HG02973 (cell line): ENCODE data around the gene MON1A.
A peak's percentile ranks its signal among the peaks of the same experiment; 100 is the strongest.
"Not testable (repeated sequence)": the region's sequence is repeated elsewhere in the genome, so short reads cannot be mapped to it uniquely, and the experiment has no call there.

Experiments used
- ATAC-seq: cut with Tn5 transposase; IDR thresholded peaks from one replicate; pipeline ENCODE4 v1.9.1; 2021; ENCODE audit warnings: moderate library complexity; ENCODE audit not compliant: unreplicated experiment

The MON1A gene

DNA sequence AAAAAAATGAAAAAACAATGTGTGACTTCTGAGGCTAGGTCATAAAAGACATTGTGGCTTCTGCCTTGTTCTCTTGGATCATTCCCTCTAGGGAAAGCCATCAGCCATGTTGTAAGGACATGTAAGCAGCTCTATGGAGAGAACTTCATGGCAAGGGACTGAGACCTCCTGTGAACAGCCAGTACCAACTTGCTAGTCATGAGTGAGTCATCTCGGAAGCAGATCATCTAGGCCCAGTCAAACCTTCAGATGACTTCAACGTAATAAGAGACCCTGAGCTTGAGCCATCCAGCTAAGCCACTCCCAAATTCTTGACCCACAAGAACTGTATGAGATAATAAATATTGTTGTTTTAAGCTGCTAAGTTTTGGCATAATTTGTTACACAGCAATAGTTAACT, 4.9 kb downstream of the MON1A start:
- ATAC-seq: no peak

DNA sequence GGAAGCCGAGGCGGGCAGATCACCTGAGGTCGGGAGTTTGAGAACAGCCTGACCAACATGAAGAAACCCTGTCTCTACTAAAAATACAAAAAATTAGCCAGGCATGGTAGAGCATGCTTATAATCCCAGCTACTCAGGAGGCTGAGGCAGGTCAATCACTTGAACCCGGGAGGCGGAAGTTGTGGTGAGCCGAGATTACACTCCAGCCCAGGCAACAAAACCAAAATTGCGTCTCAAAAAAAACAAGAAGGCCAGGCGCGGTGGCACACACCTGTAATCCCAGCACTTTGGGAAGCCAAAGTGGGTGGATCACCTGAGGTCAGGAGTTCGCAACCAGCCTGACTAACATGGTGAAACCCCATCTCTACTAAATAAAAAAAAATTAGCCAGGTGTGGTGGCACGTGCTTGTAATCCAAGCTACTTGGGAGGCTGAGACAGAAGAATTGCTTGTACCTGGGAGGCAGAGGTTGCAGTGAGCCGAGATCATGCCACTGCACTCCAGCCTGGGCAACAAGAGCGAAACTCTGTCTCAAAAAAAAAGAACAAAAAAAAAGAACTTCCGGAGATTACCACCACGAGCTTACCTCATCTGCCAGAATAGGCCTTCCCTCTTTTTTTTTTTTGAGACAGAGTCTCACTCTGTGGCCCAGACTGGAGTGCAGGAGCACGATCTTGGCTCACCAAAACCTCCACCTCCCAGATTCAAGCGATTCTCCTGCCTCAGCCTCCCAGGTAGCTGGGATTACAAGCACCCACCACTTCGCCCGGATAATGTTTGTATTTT, 11.6 kb downstream of the MON1A start:
- ATAC-seq: not testable (repeated sequence)

DNA sequence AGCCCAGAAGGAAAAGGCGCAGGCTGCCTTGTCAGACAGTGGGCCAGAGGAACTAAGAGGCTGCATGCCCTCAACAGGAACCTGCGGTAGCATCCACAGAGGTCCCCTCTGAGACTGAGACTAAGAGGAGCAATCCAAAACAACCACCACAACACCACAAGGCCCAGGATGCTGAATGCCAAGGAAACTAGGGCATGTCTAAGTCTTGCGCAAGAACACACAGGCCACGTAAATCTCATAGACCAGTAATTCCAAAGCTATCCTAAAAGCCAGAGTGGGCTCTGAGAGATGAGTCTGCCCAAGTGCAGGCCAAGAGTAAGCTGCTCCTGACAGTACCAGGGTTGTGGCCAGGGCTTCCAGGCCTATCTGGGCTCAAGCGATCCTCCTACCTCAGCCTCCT, 12.9 kb downstream of the MON1A start:
- ATAC-seq: no peak

DNA sequence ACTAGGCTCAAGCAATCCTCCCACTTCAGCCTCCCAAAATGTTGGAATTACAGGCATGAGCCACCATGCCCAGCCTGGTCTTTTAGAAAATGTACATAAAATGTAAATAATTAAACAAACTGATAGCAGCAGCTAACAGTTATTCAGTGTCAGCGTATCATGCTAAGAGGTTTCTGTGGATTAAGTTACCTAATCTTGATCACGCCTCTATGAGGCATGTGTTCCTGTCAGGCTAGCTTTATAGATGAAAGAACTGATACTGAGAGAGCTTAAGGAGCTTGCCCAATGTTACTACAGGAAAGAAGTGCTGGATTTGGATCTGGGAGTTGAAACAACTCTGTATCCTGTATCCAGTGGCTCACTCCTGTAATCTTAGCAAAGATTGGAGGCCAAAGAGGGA, 14.7 kb downstream of the MON1A start:
- ATAC-seq: no peak

DNA sequence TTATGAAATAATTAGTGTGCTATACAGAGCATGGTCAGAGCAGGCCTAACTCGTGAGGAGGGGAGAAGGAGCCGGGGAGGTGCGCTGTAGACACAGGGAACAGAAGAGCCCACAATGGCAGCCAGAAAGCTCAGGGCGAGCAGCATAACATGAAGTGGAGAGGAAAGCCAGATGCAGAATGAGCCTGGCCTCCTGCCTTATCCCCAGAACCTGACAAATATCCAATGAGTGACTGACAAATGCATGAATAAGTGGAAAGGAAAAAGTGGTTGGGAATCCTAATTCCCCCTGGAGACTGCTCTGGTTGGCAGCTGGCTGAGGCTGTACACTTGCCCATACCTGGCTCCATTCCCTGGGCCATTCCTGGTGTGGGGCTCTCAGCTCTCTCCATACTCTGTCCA, 16.7 kb downstream of the MON1A start:
- ATAC-seq: no peak

DNA sequence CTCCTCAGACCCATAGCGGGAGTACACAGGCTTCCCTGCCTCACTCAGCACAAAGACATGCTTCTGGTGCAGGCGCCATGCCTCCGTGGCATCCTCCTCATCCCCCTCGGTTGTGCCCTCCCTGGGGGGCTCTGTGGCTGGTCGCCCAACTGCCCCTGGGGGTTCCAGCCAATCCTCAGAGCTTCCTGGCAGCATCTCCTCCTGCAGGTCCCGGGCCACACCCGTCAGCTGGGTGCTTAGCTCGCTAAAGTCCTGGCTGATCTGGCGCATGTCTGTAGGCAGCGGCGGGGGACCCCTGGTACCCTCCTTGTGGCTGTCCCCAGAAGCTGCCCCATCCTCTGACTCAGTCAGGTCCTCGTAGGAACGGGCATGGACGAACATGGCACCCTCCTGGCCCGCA, 18.0 kb downstream of the MON1A start:
- no peak for ATAC-seq

DNA sequence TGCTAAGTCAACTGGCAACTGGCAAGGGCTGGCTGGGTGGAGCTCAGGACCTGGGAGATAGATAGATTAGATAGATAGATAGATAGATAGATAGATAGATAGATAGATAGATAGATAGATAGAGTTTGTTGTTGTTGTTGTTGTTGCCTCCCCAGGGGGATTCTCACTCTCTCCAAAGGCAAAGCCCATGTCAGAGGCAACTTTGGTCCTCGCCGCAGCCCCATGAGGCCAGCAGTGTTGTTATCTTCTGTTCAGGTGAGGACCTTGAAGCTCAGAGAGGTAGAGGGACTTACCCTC, 18.5 kb downstream of the MON1A start:
- ATAC-seq: no peak

DNA sequence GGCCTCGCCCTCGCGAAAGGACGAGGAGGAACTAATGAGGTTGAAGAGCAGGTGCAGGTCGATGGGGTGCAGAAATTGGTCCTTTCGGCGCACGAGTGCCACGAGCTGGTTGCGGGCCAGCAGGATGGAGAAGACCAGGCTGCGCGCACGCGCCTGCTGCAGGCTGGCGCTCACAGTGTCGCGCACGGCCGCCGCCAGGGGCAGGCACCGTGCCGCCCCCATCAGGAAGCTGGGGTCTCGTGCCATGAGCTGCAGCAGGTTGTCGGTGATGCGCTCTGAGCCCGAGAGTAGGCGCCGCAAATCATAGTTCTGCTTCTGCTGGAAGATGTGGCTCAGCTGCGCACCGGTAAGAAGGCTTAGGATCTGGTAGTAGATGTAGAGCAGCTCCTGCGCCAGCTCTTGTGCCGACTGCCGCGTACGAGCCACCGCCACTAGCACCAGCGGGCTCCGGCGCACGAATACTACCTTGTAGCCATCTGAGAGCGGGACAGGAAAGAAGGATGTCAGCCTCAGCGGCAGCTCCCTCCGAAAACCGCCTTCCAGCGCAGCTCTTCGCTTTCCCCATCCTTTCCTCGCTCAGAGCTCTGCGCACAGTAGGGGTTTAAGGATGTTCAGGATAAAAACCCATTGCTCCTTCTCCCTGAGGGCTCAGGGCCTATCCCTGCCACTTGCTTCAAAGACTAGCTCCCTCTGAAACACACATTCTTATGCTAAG, 19.0 kb downstream of the MON1A start:
- ATAC-seq: no peak

DNA sequence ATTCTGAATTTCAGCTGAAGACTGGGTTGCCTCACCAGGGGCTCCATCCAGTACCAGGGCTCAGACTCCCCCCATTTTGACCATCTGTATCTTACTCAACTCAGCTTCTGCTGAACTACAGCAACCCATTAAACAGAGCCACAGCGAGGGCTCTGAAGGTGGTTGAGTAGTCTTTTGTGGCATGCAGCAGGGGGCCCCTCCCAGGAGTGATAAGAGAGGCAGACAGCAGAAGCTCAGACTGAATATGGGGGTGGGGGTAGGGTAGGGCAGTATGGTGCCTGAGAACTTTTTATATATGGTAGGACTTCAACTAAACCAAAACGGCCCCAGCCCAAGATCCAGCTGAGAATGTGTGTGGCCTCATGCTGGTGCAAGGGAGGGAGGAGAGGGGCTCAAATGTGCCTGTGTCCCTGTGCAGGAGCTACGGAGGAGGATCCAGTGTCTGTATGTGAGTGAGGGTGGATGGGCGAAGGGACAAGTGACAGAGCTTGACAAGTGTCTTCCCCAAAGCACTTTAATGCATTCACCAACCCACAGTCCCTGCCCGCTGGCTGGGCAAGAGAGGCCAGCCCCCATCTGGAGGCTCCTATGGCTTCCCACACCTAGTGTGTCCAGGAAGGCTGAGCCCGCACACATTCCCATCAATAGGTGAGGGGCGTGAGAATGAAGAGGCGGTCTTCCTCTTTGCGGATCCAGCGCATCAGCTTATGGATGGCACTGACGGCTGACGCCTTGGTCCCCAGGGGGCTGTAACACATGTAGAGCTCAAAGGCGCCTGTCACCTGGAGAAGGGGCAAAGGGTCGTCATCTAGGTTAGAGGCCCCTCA, 21.0 kb downstream of the MON1A start:
- ATAC-seq: no peak

DNA sequence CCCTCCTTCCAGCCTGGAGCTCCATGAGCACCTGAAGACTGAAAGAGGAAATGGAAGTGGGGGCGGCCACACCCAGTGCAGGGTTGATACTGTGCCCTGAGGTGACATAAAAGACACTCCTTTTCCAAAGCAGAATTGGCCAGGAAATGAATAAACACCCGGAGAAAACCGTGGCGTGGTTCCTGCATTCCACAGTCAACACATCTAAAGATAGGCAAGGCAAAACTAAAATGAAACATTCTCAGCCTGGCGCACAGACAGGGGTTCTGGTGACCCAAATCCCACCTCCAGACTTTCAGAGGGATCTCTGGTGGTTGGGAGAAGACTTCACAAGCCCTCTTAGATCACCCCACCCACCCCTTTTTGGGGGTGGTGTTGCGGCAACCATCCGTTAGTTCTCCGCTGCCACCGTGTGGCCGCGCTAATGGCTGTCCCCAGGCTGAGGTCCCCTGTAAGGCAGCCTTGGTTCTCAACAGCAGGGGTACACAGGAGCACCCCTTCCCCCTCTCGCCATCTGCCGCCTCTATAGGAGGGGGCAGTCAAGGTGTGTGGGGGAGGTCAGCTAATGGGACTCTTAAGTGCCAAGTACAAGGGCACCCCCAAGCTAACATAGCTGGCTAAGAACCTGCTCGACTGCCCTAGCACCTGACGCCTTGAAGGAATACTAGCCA, 23.4 kb downstream of the MON1A start:
- ATAC-seq: no peak

DNA sequence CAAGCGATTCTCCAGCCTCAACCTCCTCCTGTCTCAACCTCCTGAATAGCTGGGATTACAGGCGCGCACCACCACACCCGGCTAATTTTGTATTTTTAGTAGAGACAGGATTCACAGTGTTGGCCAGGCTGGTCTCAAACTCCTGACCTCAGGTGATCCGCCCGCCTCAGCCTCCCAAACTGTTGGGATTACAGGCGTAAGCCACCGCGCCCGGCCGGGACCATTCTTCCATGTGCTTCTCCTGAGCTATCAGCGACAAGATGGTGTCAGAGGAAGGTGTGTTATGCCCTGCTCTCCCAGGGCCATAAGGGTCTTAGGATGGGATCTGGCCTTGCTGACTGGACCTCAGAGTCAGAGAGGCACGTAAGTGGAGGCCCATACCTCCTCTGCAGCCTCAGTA, 25.2 kb downstream of the MON1A start:
- ATAC-seq: not testable (repeated sequence)

DNA sequence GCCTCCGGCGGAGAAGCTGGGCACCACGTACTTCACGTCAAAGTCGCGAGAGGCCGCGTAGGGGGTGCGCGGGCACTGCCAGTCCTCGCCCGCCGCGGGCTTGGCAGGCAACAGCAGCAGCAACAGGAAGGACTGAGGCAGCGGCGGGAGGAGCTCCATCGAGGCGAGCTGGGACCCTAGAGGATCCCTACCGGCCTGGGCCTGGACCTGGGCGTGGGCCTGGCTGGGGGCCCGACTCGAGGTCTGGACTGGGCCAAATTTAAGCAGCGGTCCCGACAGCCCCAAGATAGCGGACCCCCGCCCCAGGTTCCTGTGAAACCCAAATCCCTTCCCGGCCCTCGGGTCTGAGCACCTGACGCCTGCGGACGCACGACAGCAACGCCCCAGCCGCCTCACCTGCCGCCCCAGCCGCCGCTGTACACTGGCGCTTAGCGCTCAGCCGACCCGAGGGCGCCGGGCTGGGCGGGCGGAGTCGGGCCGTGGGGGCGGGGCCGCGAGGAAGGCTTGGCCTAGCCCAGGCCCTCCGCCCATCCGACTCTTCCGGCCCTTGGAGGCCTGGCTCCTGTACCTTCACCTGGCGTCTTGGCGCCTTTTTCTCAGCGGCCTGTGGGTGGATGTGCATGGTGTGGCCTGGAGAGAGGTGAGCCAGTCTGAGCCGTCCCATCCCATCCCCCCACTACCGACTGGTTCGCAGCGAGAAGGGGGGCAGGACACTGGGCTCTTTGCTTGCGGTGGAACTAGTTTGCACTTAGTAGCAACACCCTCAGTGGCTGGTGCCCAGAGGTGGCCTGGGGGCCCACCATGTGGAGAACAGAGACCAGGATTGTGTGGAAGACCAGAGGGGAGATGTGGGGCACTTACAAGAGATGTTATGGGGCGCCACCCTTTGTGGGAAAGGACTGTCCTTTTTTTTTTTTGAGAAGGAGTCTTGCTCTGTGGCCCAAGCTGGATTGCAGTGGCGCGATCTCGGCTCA, 25.9 kb downstream of the MON1A start, which contains the start of gene MST1R:
MST1R (minus strand) TSS at position 423 of the 974 bp plus-strand sequence; CDS start at position 159, 264 bp downstream.
- ATAC-seq: peak; percentile 81

DNA sequence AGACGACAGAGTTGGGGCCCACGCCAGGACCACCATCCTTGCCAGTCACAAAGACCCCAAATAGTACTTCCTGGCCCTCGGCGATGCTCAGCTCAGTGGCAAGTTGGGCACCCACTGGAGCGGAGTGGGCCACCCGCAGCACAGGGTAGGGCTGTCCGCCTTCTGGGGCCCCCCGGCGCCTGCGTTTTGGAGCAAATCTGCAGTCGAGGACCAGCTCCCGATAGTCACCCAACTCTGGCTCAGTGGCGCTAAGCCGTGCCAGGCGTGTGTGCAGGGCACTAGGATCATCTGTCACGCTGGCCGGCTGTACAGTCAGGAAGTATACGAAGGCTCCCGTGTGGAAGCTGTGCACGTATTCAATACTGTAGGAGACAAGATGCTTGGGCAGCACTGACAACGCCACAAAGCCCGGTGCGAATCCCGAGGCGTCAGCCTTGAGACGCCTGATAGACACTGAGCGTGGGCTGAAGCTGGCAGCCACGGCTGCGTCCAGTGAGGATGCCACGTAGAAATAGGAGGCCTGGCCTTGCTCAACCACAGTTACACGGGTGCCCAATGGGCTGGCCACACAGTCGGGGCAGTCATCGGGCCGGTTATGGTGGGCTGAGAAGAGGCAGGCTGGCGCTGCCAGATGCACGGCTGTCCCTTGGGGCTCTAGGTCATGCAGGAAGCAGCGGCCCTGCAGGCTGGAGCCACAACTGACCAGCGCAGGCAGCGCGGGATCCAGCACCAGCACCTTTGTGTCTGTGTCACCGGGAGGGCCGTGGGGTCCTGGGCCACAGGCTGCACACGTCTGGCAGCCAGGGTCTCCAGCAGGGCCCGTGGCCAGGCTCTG, 26.9 kb downstream of the MON1A start:
- ATAC-seq: no peak

DNA sequence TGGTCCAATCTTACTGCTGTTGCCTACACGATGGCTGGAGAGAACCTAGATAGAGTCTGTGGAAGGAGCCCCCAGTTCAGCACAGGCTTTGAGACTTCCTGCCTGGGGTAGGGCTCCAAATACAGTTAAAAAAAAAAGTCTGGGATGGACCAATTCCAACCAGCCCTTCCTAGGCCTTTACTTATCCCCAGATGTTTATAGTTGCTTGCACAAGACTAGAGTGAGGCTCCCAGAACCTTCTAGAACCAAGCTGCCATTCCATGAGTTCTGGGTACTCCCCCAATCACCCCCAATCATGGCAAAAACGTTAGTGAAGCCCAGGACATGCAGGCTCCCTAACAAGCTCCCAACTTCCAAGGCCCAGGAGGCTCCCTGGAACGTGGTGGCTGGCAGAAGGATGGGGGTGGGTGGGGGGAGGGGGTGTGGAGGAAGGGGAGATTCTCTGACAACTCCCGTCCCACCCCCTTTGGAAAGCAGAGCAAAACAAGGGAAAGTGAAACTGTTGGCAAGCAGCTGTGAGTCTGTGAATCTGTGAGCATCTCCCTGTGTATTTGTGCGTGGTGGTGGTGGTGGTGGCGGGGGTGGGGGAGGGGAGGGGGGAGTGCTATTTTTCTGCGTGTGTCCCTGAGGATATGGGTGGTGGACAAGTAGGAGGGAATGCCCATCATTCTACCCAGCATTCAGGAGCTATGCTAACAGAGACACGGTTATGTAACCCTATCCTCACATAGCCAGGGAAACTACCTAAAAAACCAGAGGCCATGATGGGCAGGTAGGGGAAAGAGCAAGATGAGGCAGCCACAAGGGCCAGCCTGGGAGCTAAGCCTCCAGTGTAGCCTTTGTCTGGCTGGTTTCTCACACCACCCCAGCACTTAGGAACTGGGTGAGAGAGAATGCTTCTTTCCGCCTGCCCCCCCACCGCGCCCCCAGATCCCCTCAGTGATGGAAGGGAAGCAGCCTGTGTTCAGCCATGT, 28.0 kb downstream of the MON1A start:
- ATAC-seq: no peak

DNA sequence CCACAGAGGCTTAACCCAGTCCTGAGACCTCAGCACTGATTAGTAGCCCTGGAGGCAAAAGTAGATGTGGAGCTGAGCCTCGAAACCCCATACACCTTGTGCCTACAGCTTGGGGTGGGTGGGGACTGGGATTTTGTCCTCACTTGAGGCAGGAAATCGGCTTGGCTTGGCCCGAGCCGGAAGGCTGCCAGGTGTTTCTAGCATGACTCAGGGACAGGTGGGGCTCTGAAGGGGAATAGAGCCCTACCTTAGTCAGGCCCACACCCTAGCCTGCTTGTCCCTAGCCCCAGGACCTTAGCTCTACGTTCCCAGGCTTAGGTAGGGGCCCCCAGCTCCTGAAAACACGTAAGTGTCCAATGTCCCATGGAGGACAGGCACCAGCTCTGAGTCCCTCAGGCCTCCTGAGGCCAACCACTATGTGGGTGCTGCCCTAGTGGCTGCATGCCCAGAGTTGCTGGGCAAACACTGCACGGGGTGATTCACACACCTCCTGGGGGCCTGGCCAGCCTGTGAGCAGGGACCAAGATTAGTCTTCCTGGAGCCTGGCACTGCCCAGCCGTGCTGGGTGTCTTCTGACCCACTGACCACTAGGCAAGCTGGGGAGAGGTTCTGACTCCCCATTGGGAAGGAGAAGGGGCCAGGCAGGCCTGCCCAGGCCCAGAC, 29.0 kb downstream of the MON1A start:
- no peak for ATAC-seq

DNA sequence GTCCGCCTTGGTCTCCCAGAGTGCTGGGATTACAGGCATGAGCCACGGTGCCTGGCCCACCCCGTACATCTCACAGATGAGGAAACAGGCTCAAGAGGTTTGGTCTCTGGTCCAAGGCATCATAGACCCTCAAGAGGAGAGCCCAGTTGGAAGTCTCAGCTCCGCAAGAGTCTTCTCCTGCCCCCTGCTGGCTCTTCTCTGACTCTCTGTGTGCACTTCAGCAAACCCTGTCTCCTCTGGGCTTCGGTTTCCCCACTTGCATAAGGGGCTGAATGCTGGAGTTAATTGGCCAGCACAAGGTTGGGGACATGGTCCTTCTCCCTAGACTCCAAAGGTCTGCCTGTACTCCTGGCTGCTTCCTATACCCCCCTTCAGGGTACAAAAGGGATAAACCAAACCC, 29.8 kb downstream of the MON1A start:
- no peak for ATAC-seq

DNA sequence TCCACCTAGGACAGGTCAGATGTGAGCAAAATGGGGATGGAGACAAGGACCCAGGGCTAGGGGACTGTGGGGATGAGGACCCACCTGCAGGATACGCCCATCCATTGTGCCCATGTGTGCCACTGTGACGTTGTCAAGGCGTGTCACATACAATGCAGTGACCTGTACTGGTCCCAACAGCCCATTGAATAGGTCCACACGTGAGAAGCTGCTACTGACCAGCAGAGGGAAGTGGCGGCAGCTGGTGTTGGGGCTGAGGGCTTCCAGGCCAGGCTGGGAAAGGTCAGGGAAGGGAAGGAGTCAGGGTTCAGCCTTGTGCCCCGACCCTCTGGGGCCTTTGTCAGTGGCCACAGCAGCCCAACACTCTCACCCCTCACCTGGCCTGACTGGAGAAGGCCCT, 30.6 kb downstream of the MON1A start:
- ATAC-seq: no peak
